GM10266 (cell line): Measurements from ENCODE around the gene TGFBR3.
A peak's percentile ranks its signal among the peaks of the same experiment; 100 is the strongest.

Experiments used
- DNase-seq: peaks from one replicate; pipeline ENCODE4 v3.0.0; 2012; ENCODE audit errors: extremely low spot score
- TF ChIP-seq, protein P1 (sequence below): IDR thresholded peaks from 2 replicates; pipeline ENCODE4 v1.5.1; 2012; ENCODE audit warnings: mild to moderate bottlenecking, low read depth; ENCODE audit not compliant: control insufficient read depth, insufficient read depth; ENCODE audit errors: missing control alignments

Gene TGFBR3

DNA sequence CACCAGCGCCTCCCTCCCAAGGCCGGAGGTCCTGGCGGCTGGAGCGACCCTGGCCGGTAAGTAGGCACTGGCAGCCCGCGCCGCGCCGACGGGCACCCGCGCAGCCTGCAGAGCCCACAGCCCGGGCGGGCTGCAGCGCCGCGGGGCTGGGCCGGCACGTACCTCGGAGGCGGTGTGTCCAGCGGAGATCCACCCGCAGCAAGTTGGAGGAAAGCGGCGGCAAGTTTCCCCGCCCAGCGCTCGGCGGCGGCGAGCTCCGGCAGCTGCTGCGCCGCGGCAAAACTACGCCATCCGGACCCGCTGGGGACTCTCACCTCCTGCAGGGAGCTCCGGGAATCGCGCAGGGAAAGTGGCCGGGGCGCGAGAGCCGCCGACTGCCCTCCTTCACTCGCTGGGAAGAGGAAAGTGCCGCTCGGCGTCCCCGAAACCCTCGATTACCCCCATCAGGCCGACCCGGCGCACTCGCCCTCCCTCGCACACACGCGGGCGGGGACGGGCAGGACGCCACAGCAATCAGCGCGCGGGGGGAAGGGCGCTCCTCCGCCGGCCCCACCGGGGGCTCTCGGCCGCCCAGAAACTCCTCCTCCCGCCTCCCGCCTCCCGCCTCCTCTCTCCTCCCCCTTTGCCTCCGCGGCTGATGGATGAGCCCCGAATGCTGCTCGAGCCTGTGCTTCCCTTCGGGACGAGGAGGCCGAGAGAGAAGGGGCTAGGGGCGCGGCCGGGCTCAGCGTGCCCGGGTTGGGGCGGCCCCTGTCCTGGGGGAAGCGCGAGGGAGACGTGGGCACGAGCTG is at the start of gene TGFBR3:
TSS of gene TGFBR3 (minus strand) at position 436 of the 791 bp plus-strand sequence. CDS start 24,620 bp downstream, outside the sequence.
- TF ChIP-seq, protein P1, sequence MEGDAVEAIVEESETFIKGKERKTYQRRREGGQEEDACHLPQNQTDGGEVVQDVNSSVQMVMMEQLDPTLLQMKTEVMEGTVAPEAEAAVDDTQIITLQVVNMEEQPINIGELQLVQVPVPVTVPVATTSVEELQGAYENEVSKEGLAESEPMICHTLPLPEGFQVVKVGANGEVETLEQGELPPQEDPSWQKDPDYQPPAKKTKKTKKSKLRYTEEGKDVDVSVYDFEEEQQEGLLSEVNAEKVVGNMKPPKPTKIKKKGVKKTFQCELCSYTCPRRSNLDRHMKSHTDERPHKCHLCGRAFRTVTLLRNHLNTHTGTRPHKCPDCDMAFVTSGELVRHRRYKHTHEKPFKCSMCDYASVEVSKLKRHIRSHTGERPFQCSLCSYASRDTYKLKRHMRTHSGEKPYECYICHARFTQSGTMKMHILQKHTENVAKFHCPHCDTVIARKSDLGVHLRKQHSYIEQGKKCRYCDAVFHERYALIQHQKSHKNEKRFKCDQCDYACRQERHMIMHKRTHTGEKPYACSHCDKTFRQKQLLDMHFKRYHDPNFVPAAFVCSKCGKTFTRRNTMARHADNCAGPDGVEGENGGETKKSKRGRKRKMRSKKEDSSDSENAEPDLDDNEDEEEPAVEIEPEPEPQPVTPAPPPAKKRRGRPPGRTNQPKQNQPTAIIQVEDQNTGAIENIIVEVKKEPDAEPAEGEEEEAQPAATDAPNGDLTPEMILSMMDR: no peak
- peak; percentile 90 for DNase-seq

DNA sequence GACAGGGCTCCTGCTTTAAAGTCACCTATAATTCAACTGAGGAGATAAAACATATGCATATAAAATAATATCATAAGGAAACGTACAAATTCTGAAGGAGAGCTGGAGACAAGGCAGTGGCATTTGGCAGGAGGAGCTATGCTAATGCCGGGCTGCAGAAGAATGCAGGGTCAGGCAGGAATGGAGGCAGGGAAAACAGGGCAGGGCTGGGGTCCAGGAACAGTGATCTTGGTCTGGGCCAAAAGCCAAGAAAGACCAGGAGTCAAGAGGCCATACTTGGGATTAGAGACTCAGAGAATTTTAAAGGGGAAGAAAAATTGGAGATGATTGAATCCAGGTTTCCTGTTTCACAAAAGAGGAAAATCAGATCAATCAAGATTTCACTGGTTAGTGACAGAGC is 43.3 kb upstream of the TGFBR3 start:
- DNase-seq: no peak
- TF ChIP-seq, protein P1: no peak

DNA sequence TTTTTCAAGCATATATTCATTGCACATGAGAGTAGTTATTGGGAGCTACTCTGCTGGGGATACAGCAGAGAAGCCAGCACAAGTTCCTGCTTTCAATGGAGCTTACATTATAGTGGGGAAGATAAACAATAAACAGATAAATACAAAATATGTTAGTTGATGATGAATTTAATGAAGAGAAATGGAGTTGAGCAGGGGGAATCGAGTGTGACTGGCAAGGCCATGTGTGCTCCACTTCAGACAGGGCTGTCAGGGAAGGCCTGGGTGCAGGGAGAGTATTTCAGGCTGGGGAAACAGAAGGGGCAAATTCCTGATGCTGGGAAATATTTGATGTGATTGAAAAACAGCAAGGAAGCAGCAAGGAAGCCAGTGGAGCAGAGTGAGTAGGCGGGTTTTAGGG is 42.1 kb upstream of the TGFBR3 start:
- DNase-seq: no peak
- TF ChIP-seq, protein P1: no peak

- TF ChIP-seq, protein P1: no peak
Observed at GRCh38 chr1:91925644-91926435, 39.9 kb upstream of the TGFBR3 start.

GRCh38 chr1:91924146-91924545 is 38.2 kb upstream of the TGFBR3 start:
- TF ChIP-seq, protein P1: no peak
- no peak for DNase-seq

More at GRCh38 chr1:91925644-91926435, 39.9 kb upstream of the TGFBR3 start:
- no peak for DNase-seq

- DNase-seq: no peak
- TF ChIP-seq, protein P1: no peak
Observed at GRCh38 chr1:91919962-91920361, 34.0 kb upstream of the TGFBR3 start.
